Activated T-cell treated with anti-CD3 and anti-CD28 coated beads, Interleukin-2, amount 50 U/mL, for 1 hour (primary cell): ENCODE measurements around the gene TLE7.

Experiments
- DNase-seq: peaks from one replicate; pipeline ENCODE4 v3.0.0-alpha.2; 2020

TLE7 gene

DNA sequence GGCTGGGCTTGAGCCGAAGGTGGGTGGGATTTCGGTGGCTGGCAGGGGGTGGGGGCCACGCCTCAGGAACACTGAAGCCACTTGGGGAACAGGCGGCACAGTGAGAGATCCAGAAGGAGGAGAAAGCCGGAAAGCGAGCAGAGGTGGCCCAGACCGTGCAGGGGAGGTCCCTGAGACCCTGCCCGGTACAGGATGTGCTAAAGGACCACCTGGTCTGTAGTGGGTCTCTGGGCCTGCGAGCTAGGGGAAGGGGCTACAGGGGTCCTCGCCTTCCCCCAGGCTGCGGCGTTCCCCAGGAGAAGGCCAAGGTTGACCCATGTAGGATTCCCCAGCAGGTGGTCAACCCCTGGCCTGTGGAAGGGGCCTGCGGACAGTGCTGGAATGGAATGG lies at the start of gene TLE7:
TSS of gene TLE7 (minus strand) at position 4 of the 390 bp plus-strand sequence. CDS start 8,730 bp downstream, outside the sequence.
- no peak for DNase-seq

DNA sequence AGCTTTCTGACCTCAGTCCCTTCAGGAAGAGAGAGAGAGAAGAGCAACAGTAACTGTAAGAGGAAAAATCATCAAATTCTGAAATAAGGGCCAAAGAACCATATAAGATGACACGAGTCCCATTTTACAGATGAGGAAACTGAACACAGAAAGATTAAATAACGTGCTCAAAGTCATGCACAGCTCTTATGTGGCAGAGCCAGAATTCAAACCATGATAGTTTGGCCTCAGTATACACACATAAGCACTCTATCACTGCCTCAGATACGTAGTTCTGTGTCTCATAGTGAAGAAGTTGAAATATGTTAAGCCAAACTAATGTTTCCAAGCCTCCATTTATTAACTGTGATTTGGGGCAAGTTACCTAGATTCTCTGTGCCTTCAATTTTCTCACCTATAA lies 49.2 kb upstream of the TLE7 start:
- no peak for DNase-seq

DNA sequence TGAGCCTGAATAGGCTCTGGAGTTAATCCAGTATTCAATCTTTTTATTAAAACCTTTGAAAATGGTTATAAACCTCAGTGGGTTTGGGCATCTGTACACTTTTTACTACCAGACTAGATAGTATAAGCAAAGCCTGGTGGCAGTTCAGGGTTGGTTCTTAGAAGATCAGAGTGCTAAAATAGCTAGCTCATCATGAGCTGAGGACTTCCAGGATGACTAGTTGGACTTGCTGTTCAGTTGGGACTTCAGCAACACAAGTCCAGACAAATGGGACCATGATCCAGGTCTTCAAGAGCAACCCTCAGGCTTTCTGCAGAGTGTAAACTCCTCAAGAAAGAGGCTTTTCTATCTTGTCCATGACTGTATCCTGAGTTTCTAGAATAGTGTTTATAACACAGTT lies 48.5 kb upstream of the TLE7 start:
- no peak for DNase-seq

DNA sequence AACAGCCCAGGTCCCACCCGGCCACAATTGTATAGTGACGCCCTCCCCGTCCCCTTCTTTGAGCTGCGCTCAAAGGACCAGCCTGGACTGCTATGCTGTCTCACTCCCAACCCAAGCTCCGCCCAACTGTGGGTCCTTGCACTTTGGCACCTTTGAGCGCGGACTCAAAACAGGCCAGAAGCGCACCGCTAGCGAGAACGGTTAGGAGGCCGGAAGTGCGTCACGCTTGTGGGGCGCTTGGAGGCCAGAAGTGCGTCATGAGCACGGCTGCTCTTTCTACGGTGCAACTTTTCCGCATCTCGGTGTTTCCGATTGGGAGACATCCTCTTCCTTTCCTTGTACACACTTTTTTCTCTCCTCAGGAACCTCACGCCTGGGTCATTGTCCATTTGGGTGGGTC lies 47.3 kb upstream of the TLE7 start, which contains the start of gene ZNF19:
TSS of gene ZNF19 (minus strand) at position 203 of the 400 bp plus-strand sequence. CDS start 7,210 bp downstream, outside the sequence.
- no peak for DNase-seq

DNA sequence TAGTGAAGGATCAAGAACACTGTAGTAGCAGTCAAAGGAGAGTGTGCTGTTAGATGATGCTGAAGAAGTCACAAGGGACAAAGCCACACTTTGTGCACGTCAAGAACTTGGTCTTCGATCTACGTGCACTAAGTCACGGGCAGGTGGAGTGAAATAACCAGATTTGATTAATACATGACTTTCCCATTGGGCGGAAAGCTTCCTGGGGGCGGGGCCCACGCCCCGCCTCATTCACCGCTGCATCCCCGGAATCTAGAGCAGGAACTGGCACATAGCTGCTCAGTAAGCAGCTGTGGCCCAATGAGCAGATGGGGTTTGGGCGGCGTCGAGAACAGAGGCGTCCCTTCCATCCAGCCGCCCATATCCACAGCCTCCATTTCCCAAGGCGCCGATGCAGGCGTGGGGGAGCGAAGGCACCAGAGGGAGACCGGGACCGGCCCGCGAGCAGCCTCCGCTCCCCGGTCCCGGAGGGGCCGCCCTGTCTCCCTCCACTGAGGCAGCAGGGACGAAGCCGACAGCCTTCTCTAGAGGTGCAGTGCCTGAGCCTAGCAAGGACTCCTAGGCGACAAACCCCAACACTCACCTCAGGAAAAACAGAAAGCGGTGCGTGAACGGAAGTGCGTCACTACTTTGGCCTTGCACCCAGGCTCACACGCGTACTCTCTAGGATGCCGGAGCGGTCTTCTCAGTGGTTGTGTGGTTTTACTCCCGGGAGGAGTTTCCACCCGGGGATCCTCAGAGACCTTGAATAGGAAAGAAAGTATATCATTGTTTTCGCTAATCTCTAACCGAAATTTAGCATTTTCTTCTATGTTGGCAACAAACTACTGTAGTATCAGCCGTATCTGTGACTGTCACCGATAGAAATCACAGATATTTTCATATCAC lies 42.4 kb upstream of the TLE7 start:
- peak; percentile 80 for DNase-seq

DNA sequence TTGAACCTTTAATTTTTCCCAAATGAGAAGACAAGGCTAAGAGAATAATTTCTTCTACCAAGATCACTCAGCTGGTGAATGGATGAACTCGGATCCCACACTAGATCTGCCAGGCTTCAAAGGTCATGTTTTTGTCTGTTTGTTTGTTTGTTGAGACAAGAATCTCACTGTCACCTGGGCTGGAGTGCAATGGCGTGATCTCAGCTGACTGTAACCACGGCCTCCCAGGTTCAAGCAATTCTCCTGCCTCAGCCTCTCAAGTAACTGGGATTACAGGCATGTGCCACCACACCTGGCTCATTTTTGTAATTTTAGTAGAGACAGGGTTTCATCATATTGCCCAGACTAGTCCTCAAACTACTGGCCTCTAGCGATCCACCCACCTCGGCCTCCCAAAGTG lies 40.7 kb upstream of the TLE7 start:
- no peak for DNase-seq

DNA sequence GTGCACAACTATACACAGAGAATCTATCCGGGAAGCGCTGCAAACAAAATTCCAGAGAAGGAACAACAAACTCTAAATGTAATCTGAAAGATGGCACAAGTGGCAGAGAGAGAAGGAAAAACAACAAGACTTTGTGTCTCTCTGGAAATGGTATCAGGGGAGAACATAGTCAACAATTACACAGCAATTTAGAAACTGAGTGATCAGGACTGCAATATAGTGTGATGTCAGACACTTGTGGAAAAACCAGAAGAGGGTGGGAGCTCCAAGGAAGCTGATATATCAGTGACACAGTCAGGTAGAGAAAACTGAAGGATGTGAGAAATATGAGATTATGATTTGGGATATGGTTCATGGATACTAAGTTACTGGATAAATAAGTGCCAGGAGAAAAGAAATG lies 39.1 kb upstream of the TLE7 start:
- no peak for DNase-seq

DNA sequence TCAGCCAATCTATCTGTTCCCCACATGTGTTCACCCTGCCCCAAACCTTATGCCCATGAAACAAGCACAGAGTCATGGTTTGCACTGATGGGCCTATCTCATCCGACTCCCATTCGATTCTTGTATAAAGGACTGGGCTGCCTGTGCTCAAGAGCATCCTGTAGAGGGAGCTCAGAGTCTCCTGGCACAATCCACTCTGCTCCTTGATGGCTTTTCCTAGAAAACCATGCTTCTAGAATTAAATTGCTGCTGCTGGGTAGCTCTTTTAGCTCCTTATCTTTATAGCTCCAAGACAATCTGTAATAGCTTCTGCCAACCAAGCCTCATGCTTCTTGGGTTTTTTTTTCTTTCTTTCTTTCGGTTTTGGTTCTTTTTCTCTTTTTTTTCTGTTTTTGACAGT lies 37.6 kb upstream of the TLE7 start:
- DNase-seq, result no peak

DNA sequence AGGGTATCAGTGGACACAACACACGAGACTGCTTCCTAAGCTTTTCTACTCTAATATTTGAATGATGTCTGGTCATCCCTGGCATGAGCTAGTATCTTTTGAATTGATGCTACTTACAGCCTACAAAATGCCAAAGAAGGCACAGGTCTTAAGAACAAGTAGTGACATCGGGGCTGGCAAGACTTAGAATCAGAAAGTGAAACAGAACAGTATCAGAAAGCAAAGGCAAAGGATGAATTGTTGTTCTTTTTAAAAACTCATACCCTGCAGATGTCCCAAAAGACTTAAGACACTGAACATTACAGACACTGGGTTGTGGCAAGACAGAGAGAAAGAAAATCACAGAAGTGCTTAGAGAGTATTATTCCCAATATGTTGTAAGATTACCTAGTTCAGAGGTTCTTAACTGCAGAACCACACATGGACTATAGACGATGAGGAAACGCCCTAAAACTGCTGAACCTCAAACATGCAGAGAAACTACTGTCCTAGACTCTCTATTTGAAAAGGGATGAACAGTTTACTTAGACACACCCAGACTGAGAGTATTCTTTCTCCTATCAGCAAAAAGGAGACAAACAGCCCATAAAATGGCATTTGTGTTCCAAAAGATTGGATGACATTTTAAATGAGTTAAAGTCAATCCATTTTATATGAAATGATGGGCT lies 34.7 kb upstream of the TLE7 start:
- DNase-seq, result no peak

DNA sequence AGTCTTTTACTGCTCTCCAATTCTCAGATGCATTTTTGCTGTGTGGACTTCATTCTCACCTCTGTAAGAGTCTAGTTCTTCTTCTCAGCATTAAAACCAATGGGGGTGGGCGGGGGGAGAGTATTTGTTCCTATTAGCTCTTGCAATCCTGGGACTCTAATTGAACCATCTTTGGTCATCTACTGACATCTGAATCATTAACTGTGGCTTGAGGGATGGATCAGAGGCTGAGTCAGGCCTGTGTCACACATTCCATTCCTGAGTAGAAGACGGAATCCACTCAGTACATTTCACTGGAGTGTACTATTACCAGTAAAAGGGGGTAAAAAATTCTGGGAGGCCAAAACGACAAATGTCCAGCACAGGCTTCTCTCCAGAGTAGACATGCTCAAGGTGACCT lies 33.0 kb upstream of the TLE7 start:
- DNase-seq, result no peak

DNA sequence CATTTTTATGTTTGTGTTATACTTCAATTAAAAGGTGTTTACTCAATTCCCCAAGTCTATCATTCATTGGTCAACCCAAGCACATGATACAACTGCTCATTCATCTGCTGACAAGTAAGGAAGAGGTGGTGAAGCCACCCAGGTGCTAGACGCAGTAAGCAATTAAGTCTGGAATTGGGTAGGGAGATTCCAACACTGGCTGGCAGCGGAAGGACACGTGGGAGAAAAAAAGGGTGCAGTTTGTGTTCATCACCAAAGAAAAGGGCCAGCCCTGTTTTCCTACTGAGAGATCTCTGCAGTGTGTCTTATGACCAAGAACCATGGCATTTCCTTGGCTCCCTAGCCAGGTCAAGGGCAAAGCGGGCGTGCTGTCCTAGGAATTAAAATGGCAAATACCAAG lies 32.0 kb upstream of the TLE7 start:
- DNase-seq, result no peak

DNA sequence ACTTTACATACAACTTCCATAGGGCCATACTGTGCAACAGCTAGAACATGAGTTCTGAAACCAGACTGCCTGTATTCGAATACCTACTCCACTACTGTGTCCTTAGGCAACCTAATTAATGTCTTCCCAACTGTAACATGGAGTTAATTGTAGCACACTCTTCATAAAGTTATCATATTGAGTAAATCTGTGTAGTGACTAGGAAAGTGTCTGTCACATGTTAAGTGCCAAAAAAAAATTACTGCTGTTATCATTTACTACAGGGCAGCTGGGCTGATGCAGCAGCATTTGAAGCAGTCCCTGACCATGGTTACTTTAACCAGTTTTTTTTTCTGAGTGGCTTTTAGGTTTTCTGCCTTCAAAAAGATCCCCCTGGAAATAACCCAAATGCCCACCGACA lies 31.1 kb upstream of the TLE7 start:
- no peak for DNase-seq

DNA sequence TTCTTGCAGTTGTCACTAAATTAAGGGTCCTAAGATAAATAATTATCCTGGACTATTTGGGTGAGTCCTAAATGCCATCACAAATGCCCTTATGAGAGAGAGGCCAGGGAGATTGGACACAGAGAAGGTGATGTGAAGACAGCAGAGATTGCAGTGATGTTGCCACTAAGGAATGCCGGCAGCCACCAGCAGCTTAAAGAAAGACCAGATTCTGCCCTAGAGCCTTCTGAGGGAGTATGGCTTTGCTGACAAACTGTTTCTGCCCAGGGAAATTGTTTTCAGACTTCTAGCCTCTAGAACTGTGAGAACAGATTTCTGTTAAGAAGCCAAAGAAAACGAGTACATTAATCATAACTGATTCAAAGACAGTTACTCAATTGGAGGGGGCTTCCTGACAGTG lies 30.2 kb upstream of the TLE7 start:
- DNase-seq, result no peak

DNA sequence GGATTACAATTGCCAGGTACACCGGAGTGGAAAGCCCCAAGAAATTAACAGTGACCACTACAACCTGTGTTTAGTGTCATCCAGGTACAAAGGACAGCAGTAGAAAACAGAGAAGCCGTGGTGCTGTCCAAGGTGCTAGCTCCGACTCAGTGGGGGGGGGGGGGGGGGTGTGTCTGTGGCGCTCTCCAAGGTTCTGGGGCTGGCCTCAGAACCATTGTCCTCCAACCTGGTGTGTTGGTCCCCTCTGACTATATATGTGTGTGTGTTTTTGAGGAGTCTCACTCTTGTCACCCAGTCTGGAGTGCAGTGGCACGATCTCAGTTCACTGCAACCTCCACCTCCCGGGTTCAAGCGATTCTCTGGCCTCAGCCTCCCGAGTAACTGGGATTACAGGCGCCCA lies 26.0 kb upstream of the TLE7 start:
- DNase-seq, result peak; percentile 57

DNA sequence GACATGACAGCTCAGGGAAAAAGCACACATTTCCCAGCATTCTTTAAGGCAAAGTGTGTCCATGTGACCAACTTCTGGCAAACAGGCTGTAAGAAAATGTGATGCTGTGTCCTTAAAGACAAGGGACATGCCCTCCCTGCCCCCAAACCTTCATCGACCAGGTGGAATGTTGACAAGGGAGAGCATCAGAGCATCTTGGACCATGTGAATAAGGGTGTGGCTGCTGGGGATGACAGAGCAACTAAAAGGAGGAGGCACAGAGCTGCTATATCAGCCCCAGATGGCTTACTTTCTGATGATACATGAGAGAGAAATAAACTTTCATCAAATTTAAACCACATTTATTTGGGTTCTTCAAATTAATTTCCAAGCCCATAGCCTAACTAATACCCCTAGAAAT lies 22.4 kb upstream of the TLE7 start:
- no peak for DNase-seq

DNA sequence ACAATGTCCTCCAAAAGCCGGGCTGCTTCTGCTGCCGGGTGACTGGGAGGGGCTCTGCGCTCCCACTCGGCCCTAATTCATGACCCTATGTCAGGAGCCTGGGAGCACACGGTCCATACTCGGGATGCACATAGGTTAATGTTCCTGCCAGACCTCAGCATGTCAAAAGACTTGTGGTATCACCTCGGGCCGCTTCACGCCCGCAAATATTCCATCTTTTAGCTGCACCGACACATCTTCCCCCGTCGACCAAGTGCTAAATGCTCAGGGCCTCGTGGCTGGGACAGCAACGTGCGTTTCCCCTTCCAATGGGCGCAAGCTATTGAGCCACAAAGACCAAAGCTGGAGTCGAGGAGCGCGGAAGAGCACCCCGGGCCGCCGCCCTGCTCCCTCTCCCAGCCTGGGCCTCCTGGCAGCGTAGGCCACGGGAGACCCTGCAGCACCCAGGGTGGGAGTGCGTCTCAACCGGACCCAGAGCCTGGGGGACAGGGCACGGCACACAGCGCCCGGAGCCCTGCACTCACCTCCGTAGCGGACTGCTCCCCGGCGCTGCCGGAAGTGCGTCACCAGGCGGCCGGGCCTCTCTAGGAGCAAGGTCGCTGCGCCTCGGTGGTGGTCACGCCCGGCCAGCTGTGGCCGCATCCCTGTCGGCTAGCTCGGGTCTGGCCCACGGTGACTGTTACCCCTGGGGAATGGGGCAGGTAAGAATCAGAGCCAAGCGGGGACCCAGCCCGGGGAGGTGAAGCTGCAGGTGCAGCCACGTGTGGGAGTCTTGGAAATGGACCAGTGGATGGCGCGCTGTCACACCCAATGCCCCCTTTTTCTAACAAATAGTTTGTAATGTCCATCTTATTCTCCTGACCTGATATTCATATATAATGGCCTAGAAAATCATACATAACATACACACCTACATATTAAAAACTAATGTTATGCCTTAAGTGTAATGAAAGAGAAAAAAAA lies 20.1 kb upstream of the TLE7 start, which contains the start of gene ZNF23:
TSS of gene ZNF23 (minus strand) at position 562 of the 963 bp plus-strand sequence. CDS start 5,451 bp downstream, outside the sequence.
- peak; percentile 83 for DNase-seq

DNA sequence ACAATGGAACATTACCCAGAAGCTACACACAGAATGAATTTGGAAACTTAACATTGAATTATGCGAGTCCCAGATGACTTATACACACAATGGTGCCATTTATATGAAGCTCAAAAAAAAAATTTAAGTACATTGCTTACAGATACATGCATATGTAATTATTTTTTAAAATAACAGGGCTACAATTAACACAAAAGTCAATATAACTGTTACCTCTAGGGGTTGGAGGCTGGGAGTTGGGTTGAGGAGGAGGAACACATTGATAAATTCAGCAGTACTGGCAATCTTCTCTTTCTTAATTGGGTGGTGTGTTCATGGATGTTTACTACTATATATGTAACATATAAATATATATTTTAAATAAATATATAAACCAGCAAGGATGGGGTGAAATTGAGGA lies 19.1 kb upstream of the TLE7 start:
- no peak for DNase-seq

DNA sequence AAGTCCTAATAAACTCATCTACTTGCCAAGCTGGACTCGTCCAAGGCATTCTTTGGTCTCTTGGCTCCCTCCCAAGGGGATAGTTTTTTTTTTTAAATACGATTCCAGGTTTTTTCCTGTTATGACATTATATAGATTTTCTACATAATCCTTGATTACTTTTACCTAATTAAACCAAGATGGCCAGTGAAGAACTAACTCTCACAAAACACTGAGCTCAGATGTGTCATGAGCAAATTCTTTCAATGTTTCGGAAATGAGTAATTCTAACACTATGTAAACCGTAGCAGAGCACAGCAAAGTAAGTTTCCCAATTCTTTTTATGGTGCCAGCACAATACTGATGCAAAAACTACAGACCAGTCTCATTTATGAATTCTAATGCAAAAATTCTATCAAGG lies 18.4 kb upstream of the TLE7 start:
- no peak for DNase-seq

DNA sequence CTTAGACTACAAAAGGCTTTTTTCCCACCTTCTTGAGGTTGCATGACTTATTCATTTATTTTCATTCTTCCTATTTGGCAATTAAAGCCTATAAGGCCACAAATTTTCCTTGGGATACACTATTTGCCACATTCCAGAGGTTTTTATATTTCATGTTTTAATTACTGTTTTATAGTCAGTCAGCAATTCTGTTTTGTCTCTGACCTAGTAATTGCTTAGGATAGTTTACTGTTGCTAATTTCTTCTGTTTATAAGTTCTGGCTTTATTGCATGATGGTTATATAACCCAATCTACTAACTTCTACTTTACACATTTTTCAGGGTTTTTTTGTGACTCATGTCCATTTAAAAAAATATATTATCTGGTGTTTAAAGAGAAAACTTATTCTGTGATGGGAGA lies 17.7 kb upstream of the TLE7 start:
- DNase-seq, result no peak

DNA sequence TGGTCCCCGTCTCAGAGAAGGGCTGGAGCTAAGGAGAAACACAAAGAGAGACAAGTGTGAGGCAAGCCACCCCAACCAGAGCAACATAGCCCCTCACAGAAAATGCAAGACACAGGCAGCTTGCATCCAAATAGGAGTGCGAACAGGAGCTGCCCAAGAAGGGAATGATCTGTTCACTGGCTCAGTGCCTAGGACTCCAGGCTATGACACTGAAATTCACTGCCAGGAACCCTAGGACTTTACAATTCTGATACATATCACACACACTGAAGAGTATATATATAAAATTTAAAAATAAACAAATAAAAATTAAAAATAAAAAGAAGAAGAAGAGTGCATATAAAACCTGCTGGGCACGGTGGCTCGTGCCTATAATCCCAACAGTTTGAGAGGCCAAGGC lies 14.9 kb upstream of the TLE7 start:
- no peak for DNase-seq

DNA sequence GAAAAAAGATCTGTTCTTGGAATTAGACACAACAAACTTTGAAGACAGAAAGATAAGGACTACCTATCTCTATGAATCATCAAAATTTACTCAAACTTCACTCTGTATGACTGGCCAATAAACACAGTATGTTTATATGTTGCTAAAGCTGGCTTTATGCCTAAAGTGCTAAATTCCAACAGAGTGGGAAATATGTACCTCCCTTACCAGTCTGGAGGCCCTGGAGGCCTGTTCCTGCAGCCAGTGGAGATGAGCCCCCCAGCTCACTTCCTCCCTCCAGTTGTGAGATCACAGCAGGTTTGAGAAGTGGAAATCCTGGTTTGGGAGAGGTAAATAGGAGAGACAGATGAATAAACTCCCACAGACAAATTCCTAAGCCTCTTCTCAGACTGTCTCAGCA lies 11.2 kb upstream of the TLE7 start:
- no peak for DNase-seq

DNA sequence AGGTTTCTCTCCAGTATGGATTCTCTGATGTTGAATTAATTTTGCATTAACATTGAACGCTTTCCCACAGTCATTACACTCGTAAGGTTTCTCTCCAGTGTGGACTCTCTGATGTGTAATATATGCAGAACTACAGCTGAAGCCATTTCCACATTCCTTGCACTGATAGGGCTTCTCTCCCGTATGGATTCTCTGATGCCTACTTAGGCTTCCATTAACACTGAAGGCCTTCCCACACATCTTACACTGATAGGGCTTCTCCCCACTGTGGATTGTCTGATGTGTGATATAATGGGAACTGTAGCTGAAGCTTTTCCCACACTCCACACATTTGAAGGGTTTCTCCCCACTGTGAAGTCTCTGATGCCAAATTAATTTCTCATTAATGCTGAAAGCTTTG lies 7.2 kb upstream of the TLE7 start:
- no peak for DNase-seq

DNA sequence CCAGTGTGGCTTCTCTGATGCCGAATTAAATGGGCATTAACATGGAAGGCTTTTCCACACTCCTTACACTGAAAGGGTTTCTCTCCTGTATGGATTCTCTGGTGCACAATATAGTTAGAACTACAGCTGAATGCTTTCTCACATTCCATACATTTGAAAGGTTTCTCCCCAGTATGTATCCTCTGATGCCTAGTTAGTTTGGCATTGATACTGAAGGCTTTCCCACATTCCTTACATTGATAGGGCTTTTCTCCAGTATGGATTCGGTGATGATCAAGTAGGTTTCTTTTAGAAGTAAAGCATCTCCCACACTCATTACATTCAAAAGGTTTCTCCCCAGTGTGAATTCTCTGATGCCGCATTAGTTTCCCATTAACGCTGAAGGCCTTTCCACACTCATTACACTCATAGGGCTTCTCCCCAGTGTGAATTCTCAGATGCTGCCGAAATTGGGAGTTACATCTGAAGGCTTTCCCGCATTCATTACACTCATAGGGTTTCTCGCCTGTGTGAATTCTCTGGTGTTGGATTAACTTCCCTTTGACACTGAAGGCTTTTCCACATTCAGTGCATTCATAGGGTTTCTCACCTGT lies 6.5 kb upstream of the TLE7 start:
- DNase-seq, result no peak
